Activated CD4-positive, alpha-beta T cell treated with anti-CD3 and anti-CD28 coated beads for 48 hours (primary cell): ENCODE results near the gene KDM5C.

Source experiments
- DNase-seq: peaks from one replicate; pipeline ENCODE4 v3.0.0-alpha.2; 2020

The KDM5C gene

DNA sequence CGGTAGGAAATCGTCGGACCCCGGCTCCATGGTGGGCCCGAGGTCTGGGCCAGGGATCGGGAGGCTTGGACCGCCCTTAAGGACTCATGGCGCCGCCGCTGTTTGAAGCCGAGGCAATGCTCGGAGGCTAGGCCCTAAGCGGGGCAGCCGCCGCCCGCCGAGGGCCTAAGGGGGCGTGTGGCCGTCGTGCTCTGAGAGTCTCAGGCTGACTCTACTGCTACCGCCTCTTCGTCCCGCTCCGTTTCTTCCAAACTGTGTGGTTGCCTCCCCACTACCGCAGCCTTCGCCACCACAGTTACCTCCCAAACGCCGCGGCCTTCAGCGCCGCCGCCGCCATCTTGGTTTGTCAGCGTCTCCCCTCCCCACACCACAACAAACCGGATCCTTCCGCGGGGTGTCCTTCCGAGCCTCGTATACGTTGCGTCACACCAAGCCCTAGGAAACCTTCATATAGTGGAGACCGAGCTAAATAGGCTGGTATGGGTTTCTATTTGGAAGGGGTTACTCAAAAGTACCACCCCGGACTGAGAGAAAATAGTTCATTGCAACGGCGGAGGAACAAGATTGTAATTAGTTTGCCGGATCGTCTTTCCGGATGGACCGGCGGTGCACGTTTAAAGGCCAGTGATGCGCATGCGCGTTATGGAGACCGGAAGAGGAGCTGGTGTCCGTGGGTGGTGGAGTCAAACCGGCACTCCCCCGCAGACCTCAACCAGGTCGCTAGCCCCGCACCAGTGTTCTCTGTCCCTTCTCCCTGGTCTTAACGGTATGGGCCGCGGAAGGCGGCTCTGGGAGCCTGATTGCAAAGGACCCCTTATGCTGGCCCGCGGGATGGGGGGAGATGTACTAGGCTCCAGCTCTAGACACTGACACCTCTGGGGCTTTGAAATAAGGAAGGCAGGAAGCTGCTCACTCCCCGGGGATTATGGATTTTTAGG is at the start of gene KDM5C:
Gene KDM5C, minus strand, starts transcription at position 348 of the 938 bp plus-strand sequence. Its CDS starts 318 bp downstream, at position 30.
- peak; percentile 88 for DNase-seq

DNA sequence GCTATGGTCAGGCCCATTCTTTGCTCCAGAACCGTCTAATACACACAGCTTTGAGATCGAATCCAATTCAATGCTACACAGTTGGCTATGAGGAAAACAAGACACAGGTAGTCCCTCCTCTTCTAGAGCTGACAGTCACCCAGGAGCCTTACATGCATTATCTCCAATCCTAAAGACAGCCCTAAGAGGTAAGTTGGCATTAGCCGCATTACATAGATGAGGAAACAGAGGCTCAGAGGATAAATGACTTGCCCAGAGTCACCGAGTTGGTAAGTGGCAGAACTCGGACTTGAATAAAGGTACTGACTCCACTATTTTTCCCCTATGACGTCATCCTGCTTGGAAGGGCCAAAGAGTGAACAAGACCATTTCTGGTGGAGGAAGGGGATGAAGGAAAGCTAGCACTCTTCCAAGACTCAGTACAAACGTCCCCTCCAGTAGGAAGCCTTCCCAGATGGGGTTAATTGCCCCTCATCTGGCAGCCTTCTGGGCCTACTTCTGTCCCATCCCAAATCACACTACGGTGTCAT is 47.9 kb upstream of the KDM5C start:
- no peak for DNase-seq

DNA sequence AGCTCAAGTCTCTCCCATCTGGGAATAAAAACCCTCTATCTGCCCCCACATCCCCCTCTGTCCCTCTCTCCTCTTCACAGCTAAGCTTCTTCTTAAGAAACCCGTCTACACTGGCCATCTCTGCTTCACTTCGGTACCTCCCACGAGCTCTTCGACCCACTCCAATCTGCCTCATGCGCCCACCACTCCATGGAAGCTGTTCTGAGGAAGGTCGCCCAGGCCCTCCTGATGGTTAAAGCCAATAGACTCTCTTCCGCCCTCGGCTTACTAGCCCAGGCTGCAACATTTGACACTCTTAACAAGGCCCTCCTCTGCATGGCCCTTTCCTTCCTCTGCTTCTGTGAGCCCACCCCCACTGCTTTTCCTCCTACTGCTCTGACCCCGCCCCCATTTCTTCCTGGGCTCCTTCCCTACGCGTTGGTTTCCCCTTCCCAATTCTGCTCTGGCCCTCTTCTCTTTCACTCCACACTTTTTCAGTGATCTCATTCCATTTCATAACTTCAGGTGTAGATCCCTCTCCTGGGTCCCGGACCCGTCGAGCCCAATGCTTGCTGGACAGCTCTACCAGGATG is 44.6 kb upstream of the KDM5C start:
- DNase-seq = no peak

DNA sequence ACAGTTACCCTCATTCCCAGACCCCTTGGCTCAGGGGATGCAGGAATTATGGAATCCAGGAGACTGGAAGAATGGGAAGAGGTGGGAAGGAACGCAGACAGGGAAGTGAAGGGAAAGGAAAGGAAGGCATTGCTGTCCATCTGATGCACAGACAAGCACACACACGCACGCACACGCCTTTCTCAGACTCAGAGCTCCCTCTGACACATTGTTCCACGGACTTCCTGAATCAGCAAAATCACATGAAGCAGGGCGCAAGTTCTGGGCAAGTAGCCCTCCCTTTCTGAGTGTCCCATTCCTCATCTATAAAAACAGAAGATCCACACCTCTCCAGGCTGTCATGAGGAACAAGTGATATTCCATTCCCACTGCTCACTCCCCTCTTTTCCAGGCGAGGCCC is 43.2 kb upstream of the KDM5C start:
- DNase-seq = no peak

DNA sequence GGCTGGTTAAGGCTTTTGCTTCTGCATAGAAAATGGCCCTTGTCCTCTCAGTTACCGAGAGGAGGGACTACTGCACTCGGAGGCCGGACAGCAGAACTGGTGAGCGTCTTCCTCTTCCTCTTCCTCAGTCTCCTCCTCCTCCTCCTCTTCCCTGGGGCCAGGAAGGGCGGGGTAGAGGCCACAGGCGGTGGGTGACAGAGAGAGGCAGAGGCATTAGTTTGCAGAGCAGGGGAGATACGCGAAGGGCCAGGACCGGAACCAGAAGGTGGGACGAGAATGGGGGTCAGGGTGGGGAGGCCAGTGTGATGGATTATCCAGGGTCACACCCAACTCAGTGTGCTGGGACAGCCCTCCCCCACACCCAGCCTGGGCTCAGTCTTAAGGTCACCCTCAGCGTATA is 41.9 kb upstream of the KDM5C start:
- DNase-seq = no peak

DNA sequence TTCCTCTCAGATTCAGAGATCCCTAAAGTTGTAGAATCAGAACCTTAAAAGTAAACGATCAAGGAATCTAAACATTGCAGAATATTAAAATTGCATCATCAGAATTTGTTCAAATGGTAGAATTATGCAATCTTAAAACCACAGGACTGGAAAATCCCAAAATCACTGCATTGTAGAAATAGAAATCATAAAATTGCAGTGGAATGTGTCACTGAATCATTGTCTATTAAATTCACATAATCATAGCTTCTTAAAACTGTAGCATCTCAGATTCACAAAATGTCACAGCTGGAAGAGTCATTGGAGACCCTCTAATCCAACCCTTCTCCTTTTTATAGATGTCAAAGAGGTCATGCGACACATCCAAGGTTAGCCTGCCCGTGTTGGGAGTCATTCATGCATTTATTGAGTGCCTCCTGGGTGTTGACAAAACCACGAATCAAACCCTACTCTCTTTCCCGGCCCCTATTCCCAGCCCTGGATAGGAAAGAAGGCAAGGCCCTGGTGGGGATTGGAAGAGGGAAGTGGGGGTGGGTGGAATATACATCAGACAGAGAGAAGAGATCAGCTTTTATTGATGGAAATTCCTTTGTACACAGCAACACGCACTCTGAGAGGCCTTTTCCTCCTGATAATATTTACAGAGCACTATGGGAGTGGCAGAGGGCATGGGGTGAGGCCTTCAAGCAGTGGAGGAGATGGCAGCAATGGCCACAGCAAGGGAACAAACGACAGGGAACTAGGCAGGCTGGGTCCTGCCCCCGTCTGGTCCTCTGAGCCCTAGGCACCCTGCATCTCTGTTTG is 41.0 kb upstream of the KDM5C start:
- no peak for DNase-seq

DNA sequence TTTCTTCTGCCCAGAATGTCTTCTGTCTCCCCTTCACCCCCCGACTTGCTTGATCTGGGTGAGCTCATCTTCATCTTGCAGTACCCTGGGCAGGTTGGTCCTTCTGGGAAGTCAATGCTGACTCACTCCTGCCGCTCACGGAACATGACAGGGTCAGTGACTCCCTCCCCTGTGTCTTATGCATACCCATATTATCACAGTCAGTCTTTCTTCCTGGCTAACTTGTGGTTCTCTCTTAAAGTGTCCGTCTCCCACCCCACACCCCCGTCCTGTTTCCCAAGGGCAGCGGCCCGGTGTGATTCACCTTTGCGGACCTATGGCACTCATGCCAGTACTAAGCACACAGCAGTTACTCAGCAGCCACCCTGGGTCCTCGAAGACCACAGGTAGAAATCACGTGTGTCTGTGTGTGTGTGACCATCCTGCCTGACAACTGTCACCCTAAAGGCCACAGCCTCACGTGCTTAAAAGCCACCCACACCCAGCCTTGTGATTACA is 38.6 kb upstream of the KDM5C start:
- peak; percentile 72 for DNase-seq

DNA sequence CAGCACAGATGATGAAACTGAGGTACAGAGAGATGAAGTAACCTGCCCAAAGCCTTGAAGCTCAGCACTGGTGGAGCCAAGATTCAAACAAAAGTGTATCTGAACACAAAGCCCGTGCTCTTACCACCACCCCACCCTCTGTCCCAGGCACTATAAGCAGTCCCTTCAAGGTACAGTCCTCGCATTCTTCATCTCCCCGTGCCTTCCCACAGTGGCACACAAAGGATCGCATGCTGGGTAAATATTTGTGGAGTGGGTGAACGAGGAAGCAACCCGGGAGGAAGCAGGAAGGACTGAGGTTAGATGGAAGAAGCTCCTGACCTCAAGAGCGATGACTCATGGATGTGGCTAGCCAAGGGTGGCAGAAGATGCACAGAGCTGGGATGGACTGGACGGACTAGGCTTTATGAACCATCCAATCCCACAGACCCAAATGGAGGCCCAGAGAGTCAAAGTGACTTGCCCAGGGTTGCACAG is 37.9 kb upstream of the KDM5C start:
- DNase-seq = no peak

DNA sequence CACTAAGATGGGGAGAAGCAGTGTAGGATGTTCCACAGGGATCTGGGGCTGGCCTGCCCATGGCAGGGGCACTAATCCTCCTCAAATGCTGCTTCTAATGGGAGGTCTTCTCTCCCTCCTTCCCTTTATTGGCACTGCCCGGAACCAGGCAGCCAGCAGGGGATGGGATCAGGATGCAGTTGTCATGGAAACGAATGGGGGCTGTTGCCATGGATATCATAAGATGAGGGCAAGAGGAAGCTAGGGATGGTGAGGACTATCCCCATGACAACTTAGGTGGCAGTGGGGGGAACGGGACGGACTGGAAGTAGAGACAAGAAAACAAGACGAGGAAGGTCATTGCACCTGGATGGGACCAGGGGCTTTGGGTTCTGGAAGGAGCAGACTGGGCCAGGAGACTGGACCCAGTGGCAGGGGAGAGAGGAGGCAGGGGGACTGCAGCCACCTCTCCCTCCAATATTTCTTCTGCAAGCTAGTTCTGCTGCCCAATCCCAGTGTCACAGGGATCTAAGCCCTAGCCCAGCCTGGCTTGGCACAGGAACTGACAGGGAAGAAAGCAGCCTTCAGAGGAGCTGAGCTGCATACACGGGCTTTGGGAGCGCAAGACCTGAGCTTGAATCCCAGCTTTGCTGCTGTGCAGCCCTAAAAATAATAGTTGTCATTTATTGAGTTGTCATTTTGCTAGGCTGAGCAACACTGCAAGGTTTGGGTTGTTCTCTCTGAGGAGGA is 37.3 kb upstream of the KDM5C start:
- DNase-seq = no peak

DNA sequence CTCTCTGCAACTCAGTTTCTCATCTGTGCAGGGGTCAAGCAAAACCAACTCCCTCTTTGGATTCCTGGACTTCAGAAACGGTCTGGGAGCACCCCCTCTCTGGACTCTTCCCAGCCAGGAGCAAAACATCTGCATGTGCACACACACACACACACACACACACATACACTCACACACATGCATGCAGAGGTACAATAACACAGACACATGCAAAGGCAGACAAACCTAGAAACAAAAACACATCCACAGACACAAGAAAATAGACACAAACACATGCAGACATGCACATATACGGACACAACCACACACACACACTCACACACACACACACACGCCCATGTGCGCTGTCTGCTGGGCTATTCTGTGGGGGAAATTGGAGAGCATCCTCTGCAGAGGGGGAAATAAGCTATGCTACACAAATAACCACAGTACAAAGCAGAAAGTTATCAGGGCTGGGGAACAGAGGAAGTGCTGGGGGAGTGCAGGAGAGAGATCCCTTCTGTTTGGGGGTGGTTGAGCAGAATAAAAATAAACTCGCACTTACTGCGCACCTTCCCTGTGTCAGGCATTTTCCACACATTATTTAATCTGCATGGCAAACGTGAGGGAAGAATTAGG is 36.5 kb upstream of the KDM5C start:
- no peak for DNase-seq

DNA sequence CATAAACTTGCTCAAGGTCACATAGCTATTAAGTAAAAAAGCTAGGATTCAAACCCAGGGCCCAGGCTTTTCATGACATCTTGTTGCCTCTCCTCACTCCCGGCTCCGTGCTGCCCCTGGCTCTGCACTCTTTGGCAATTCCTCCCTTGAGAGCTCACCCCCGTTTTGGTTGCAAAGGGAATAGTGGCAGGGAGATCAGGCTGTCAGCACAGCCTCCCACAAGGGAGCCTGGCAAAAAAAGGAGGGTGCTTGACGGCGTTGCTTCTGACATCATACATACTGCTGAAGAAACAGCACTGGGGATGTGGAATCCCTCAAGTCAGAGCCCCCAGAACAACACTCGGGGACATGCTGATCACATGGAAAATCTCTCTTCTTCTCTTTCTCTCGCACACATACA is 35.8 kb upstream of the KDM5C start:
- DNase-seq = no peak

DNA sequence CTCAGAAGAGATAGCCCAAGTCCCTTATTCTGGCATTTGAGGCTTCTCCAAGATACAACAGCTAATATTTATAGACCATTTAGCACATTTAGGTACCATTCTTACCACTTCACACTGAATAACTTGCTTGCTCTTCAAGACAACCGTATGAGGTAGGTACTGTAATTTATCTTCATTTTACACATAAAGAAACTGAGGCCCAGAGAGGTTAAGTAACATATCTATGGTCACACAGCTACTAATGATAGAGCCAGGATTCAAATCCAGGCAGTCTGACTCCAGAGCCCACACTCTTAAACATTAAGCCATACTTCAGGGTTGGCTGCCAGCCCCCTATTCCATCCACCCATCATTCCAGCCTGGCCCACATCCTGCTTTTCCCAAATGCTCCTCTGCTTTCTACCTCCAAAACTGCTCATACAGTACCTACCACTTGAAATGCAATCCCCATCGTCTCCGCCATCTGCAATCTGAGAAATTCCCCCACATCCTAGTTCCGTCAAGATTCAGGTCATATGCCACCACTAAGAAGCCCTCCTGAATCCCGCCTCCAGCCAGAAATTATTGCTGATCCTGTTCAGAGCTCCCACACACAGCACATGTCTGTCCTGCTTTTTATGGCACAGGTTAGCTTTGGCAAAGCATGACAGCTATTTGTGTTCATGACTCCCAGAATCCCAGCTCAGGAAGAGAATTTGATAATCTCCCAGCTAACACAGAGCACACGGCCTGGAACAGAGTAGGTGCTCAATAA is 32.8 kb upstream of the KDM5C start:
- no peak for DNase-seq

DNA sequence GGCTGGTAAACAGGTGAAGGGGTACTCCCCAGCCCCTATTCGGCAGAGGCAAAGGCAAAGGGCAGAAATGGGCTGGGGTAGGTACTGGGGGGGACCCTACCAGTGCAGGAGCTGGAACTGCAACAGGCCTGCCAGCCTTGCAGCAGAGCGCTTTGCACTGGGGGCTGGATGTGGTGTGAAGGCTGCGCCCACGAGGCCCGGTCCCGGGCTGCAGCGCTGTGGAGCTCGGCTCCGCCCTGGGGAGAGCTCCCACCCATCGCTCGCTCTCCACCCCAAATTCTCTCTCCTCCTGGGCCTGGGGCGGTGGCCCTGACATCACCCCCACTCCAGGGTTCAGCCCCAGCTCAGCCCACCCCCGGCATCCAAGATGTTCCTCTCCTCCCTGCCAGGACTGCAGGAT is 32.2 kb upstream of the KDM5C start:
- DNase-seq = no peak

DNA sequence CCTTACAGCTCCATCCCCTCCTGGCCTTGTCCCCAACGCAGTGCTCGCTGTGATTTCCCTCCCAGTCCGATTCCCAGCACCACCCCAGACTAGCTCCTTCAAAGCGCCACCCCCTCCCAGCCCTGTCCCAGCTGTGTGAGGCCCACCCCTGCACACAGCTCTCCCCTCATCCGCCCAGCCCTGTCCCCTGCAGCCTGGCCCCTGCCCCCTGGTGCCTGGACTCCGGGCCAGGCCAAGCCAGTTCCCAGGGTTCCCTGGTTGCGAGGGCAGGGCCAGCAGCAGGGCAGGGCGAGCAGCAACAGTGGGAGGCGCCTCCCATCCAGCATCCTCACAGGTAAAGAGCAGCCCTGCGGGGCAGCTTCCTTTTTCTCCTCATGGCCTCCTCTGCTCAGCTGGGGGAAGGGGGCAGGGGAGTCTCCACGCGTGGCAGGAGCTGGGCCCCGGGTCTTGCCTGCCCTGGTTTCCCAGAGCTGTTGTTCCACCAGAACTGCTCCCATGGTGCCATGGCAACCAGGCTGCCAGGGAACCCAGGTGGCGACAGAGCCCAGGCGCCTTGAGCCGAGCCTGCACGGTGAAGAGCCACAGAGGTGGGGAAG is 31.5 kb upstream of the KDM5C start:
- DNase-seq = no peak

DNA sequence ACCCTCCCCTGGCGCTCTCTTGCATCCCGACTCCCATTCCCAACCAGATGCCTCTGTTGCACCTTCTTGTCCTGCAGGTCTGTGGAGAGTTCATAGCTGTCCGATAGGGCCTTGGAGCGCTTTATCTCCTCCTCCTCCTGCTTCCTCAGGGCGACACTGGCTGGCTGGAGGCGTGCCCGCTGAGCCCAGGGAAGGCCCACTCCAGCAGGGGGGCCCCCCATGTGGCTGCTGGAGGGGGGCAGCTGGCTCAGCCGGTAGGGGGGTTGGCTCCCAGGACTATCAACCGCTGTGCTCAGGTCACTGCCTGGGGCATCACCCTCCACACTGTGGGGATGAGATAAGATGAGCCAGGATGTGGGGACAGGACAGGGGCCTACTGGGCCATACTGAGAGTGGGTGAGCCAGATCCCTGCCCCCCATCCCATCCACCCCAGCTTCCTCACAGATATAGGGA is 30.8 kb upstream of the KDM5C start:
- DNase-seq = no peak

DNA sequence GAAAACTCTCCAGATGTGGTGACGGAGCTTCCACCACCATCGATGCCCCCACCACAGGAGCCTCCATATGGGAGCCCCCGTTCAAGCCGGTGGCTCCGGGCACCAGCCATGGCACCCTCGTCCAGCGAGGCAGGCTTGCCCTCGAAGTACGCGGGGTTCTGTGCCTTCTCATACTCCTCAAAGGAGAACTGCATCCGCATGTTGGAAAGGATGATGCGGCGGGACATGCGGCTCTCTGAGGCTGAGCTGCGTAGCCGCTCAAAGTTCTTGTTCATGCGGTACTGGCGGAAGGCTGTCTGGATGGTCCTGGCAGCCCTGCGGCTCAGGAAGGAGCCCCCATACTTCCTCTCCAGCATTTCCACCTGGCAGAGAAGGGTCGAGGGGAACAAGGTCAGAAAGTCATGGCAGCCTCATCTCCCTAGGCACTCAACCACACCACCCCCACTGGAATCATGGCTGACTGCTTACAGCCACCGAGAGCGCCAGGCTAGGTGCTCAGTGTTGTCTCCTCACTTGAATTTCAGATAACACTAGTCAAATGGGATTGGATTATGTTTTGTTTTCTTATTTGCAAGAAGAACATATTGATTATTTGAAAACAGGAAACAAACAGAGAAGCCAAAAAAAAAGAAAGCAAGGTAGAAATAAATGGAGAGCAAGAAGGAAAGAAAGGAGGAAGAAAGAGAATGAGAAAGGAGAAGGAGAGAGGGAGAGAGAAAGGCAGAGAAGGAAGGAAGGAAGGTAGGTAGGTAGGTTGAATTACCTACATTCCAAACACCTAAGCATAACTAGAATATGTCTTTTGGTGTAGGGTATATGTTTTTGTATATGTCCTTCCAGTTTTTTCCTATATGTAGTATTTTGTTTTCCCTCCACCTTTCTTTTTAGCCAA is 29.8 kb upstream of the KDM5C start:
- no peak for DNase-seq

DNA sequence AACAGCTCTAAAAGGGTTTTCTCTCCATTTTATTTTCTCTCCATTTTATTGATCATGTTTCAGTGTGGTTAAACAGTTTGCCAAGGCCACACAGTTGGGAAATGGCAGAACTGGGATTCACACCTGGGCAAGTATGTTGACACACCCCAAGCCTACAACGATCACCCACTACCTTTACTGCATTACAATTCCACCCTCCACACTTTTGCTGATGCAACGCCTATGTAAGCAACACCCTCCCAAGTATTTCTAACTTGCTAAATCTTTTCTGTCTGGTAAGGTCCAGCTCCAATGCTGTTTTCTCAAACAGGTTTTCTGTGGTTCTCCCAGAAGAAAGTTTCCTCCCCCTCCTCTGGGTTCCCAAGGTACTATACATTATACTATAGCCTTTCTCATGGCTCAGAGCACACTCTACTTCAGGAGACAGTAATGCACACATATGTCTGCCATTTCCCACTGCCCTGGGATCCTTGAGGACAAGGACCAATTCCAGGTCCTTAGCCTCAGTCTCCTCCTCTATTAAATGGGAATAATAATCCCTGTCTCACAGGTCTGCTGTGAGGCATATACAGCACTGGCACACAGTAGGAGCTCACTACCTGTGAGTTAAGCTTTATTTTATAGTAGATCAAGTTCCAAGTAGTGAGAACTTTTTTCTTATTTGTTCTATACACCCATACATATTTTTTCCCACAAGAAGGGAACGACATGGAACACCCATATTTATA is 28.4 kb upstream of the KDM5C start:
- no peak for DNase-seq

DNA sequence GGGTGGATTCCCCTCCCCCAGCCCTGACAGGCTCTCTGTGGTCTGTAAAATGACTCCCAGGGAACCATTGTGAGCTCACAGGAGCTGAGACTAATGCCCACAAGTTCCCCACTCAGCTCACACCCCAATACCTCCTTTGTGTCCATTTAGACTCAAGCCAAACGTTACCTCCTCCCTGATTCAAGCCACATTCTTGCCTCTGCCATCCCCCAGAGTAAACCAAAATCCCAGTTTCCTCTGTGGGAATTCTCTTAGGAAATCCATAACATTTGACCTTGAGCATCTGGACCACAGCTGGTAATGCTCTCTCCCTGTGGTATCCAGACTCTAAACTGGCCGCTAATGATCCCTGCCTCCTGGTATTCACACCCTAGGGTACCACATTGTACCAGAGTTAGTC is 26.3 kb upstream of the KDM5C start:
- no peak for DNase-seq

DNA sequence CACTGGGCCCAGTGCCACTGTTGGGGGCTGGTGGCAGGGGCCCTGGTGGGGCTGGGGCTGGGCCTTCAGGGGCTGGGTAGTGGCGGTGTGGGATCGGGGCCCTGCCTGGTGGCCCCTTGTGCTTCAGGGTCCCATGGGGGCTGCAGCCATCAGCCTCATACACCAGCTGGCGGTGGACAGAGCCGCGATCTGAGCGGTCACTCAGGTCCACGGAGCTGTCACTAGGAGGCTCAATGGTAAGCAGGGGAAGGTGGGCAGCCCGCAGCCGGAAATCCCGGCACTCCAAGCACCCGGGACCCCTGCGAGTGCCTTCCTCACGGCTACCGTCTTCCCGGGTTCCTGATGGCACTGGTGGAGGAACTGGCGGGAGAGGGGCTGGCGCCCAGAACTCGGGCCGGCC is 25.5 kb upstream of the KDM5C start:
- no peak for DNase-seq
